ENCODE results near the gene PLVAP.

- TF ChIP-seq MEF2A (IDR thresholded peaks at IDR 0.05; ENCODE audit: control insufficient read depth, low read depth, low read length): no peak
- no peak for TF ChIP-seq RERE (CRISPR knock-in tag; IDR thresholded peaks at IDR 0.05; ENCODE audit: borderline replicate concordance)
- TF ChIP-seq CTCF (IDR thresholded peaks at IDR 0.05 in 2 of 3, conservative IDR thresholded peaks at IDR 0.05 in 1 of 3; ENCODE audit: insufficient read depth in 2 of 3, low read depth in 1 of 3, low read length in 3 of 3): no peak
- no peak for TF ChIP-seq E2F6 (IDR thresholded peaks at IDR 0.05; ENCODE audit: borderline replicate concordance in 1 of 2, extremely low read depth in 1 of 2, insufficient read depth in 1 of 2, insufficient read length in 1 of 2, low read depth in 1 of 2, low read length in 1 of 2, poor library complexity in 1 of 2, severe bottlenecking in 1 of 2)
- TF ChIP-seq ZBTB49 (CRISPR knock-in tag; IDR thresholded peaks at IDR 0.05; ENCODE audit: borderline replicate concordance): no peak
- TF ChIP-seq MITF (IDR thresholded peaks at IDR 0.05): no peak
- TF ChIP-seq KDM4B (IDR thresholded peaks at IDR 0.05; ENCODE audit: borderline replicate concordance in 2 of 2, low read depth in 1 of 2): no peak
- no peak for TF ChIP-seq TSC22D4 (tag; IDR thresholded peaks at IDR 0.05)
- no peak for TF ChIP-seq POLR2AphosphoS5 (IDR thresholded peaks at IDR 0.05; ENCODE audit: control insufficient read depth, insufficient read depth, low read depth, low read length)
- no peak for TF ChIP-seq BHLHE40 (IDR thresholded peaks at IDR 0.05; ENCODE audit: low read length)
- TF ChIP-seq ZBTB33 (CRISPR knock-in tag; IDR thresholded peaks at IDR 0.05): no peak
Measured at GRCh38 chr19:17380426-17381138, 3.4 kb upstream of the PLVAP start.

Data from K562 (cell line).